Middle frontal gyrus (tissue), 1 donor: ENCODE data around the gene GLIS1.

ENCODE experiments used
- DNase-seq: peaks from one replicate; pipeline ENCODE4 v3.0.0-alpha.2; 2015; ENCODE audit warnings: low spot score; ENCODE audit errors: extremely low spot score

Gene GLIS1

GRCh38 chr1:53535226-53535625 lies 203.7 kb downstream of the GLIS1 start:
- no peak for DNase-seq

DNA sequence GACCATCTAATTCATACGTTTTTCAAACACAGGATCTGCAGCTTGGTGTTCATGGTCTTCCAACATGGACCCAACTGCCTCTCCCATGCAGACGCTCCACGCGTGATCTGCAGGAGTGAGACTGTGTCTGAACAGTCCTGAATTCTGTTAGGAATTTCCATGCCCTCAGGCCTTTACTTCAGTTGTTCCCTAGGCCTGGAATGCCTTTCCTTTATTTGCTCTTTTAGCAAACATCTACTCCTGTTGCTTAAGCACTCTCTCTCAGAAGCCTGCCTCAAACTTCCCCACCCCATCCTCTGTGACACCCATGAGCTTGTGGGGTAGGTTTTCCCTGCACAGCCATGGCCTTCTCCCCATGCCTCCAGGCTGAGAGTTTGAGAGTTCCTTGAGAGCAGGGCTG lies 206.1 kb downstream of the GLIS1 start:
- DNase-seq: no peak

DNA sequence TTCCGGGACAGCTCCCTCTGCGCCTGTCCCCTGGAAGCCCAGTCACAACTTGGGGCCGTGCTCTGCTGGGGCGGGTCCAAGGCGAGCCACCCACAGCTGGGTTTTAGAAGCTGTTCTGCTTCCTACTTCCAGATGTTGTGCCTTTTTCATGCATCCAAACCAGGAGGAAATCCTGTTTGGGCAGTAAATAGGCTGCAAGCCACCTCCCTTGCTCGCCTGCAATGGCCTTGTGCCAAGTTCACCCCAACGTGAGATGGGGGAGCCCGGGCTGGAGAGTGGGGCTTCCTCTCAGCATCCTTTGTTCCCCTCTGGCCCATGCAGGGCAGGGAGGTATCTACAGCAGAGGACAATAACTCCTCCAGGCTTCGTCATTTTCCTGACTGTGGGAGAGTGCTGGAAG lies 206.6 kb downstream of the GLIS1 start:
- no peak for DNase-seq

GRCh38 chr1:53530550-53530949 lies 208.4 kb downstream of the GLIS1 start:
- DNase-seq: no peak

- no peak for DNase-seq
Observed at GRCh38 chr1:53529555-53529954, 209.4 kb downstream of the GLIS1 start.

DNA sequence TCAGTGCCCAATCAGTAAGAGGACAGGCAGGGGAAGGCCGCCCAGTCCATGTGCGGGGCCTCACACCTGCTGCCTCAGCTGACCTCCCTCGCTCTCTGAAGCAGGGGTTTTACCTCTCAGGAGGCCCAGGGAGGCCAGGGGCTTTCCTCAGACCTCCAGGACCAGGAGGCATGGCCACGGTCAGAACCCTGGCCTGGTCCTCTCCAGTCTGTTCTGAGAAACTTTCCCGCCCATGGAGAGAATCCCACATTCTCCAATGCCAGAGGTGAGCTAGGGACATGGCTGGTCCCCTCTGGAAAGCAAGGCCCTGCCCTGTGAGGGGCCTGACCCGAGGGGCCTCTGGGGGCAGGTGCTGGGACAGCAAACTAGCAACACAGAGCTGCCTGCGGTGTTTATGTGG lies 211.6 kb downstream of the GLIS1 start:
- no peak for DNase-seq

DNA sequence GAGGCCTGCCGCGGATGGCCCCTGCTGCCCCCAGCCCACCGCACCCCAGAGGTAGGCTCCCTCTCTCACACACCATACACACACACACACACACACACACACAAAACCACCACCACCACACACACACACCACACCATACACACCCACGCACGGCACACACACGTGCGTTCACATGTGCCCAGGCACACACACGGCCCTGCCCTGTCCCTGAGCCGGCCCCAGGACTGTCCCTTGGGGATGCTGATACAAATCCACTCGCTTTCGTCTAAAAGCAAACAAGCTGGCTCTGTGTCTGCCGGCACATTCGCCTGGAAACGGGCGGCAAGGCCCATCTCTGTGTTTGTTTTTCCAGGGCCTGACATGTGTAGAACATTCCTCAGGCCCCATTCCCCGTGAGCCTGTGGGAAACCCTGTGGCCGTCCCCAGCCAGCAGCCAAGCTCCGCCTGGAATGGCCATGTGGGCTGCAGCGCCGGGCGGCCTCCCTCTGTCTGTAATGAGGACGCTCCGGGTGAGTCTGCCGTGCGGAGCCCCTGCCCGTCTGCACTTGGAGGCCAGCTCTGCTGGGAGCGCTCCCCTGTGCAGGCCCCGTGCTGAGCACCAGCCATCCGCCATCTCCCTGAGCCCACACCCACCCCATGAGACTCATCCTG lies 212.4 kb downstream of the GLIS1 start:
- DNase-seq: no peak

DNA sequence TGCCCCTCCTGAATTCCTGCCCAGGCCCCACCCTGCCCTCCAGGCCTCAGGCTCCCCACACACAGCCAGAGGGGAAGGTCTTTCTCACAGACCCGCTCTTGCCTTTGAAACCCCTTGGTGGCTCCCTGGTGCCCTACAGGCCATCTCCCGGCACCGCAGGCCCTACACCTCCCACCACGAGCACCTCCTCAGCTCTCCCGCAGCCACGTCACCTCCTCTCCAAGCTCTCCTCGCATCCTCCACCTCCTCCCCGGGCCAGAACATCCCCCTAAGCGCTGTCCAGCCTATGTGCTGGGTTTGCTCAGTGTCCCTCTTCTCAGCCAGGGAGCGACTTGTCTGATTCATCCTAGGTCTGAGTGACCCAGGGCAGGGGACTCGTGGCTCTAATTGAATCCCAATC lies 213.4 kb downstream of the GLIS1 start:
- DNase-seq: no peak

DNA sequence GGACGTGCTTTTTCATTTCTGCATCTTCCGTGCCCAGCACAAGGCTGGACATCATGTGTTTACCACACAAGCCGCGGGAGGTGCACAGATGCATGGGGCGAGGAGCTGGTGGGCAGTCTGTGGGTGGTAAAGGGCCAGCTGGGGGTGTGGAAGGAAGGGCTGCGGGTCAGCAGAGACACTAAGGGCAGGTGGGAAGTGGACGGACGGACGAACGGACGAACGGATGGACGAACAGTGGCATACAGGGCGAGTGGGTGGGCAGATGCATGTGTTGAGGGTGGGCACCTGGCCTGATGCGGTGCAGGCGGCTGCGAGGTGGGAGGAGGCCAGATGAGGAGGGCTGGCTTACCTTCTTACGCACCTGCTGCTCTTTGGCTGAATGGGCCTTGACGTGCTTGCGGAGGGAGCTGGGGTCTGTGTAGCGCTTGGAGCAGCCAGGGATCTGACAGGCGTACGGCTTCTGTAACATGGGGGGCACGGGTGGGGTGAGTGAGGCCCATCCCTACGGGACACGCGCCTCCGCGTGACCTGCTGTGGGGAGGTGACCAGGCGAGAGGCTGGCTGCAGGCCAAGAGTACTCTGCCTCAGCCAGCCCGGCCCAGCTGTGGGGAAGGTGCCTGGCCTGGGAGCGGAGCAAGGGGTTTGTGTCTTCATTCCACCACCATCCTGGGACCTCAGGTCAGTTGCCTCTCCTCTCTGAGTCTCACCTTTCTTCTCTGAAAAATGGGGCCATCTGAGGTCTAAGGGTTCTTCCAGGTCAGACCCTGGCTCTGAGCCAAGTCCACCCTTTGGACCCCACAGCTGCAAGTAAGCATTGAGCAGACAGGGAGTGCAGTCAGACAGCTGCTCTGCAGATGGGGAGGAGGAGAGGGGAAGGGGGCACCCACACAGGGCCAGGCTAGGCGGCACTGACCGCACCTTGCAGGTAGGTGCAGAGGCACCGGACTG lies 214.3 kb downstream of the GLIS1 start:
- DNase-seq: no peak

GRCh38 chr1:53521924-53522552 lies 216.9 kb downstream of the GLIS1 start:
- no peak for DNase-seq

GRCh38 chr1:53520481-53520880 lies 218.5 kb downstream of the GLIS1 start:
- no peak for DNase-seq

GRCh38 chr1:53519421-53519820 lies 219.5 kb downstream of the GLIS1 start:
- DNase-seq: no peak

DNA sequence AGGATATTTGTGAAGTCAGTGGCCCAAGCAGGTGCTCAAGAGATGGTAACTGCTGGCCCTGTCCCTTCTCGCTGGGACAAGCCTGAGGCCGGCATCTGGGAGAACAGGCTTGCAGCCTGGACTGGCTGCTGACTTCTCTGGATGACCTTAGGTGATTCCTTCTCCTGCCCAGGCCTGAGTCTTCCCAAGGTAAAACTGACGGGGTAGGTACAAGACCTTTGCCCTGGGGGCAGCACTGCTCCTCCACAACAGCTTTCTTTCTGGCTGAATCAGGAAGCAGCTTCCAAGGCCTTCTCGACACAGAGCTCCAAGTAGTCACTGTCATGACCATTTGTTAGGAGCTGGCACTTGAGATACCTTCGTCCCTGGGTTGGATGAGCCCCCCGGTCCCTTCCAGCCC lies 220.2 kb downstream of the GLIS1 start:
- DNase-seq: no peak

GRCh38 chr1:53517821-53518352 lies 221.1 kb downstream of the GLIS1 start:
- no peak for DNase-seq

DNA sequence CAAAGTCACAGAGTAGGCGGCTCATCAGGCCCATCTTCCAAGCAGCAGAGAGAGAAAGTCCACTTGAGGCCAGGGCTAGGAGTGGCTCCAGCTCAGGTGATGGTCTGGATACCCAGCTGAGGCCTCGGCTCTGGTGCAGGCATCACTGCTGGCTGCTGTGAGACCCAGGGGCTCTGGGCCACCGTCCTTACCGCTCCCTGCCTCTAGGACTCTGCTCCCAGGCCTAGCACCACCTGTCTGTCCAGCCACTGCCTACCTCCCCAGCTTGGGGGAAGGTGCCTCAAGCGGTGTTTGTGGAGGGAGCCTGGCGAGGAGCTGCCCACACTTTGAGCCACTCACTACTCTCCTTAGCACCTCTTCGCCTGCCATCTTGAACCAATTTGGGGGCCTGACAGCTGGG lies 221.9 kb downstream of the GLIS1 start:
- DNase-seq: no peak

DNA sequence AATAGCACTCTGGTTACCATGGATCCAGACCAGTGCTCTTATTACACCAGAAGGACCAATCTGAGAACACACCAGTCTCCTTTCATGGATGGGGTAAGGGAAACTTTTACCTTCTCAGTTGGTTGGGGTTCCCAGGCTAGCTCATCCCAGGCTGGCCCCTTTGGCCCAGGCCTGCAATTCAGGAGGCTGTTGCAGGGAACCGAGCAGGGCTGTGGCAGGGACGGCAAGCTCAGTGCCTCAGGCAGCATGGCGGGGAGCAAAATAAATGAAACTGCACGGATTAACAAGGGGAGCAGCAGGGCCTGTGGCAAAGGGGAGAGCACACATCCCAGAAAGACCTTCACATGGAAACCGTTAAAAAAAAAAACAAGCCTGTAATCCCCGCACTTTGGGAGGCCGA lies 222.8 kb downstream of the GLIS1 start:
- no peak for DNase-seq

DNA sequence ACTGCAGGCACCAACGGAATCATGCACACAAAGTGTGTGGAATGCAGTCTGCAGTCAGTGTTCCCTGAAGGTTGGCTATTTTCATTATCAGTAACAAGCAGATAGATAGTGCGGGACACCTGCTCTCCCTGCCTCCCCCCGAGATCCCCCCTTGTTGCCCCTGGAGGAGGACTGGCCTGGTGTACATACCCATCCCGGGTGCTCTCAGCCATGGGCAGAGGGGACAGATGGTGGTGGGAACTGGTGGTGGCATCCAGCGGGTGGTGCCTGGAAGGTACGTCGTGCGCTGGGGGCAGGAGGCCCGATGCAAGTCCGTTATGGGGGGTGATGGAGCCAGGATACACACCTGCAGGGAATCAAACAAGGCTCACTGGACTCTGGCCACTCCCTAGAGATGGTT lies 224.5 kb downstream of the GLIS1 start:
- DNase-seq: no peak

GRCh38 chr1:53513846-53514245 lies 225.1 kb downstream of the GLIS1 start:
- DNase-seq: no peak

DNA sequence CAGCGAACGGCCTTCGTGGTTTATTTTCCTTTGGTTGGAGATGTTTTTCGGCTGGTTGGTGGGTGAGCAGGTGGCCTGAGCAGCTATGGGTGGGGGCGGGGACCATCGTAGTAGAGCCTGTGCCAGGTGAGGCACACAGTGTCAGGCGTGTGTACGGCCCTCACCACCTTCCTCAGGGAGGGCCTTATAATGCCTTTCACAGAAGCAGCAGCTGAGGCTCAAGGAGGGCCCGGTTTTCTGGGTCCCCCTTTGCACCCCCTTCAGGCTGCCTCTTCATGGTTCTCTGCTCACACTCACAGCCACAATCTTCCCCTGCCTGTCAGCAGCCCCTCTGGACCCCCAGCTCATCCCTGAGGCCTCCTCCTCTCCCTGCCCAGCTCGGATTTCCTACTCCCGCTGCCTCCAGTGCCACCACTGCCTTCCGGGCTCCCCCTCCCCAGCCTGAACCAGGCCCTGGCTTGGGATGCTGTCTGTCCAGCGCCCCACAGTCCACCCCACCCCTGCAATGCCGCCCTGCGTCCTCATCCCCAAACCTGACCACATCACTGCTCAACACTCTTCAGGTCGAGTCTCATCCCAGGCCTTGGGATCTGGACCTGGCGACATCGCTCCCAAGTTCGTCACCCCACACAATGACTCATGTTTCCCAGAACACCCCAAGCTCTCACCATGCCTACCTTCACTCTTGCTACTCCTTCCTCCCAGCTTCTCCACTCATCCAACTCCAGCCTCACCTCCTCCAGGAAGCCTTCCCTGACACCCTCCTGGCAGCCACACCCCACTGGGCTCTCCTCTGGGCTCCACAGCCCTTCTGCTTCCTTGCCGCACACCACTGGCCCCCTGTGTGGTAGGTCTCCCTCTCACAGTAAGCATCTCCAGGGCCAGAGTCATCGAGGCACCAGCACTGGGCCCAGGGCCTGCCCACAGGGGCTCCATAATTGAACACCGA lies 225.9 kb downstream of the GLIS1 start:
- DNase-seq: no peak

GRCh38 chr1:53511933-53512806 lies 226.8 kb downstream of the GLIS1 start:
- DNase-seq: no peak
